Smooth muscle cell (in vitro differentiated cells): ENCODE measurements around the gene FGF19. TPM values are rescaled to one million over a fixed set of nuclear protein-coding genes. Genes with fewer than 3 reads are reported as not detected.
A peak's percentile ranks its signal among the peaks of the same experiment; 100 is the strongest.

Experiments used
- DNase-seq: peaks from one replicate; lab custom pipeline; 2025; ENCODE audit not compliant: unreplicated experiment; lab: John Stamatoyannopoulos, UW
- H2AFZ ChIP-seq: fragments of 200-600 bp; sonication (generic); 2 replicates; pipeline ENCODE4 v1.6.0; 2016; ENCODE audit warnings: antibody characterized with exemption, low read depth, mild to moderate bottlenecking
- H3F3A ChIP-seq: fragments of 200-600 bp; sonication (generic); 2 replicates; pipeline ENCODE4 v1.6.0; 2017; ENCODE audit warnings: antibody characterized with exemption, low read depth
- H3K27ac ChIP-seq: fragments of 200-600 bp; sonication (generic); 2 replicates; pipeline ENCODE4 v1.5.1; 2016; ENCODE audit warnings: low read depth, mild to moderate bottlenecking
- H3K27me3 ChIP-seq: fragments of 200-600 bp; sonication (generic); 2 replicates; pipeline ENCODE4 v1.6.1; 2016; ENCODE audit warnings: low read depth, mild to moderate bottlenecking
- H3K36me3 ChIP-seq: fragments of 200-600 bp; sonication (generic); 2 replicates; pipeline ENCODE4 v1.5.1; 2016; ENCODE audit warnings: low read depth
- H3K4me1 ChIP-seq: fragments of 200-600 bp; sonication (generic); 2 replicates; pipeline ENCODE4 v1.5.1; 2016; ENCODE audit warnings: low read depth
- H3K4me2 ChIP-seq: fragments of 200-600 bp; sonication (generic); 2 replicates; pipeline ENCODE4 v1.6.0; 2016; ENCODE audit warnings: mild to moderate bottlenecking
- H3K4me3 ChIP-seq: fragments of 200-600 bp; sonication (generic); 2 replicates; pipeline ENCODE4 v1.5.1; 2016; ENCODE audit warnings: mild to moderate bottlenecking
- H3K79me2 ChIP-seq: fragments of 200-600 bp; sonication (generic); 2 replicates; pipeline ENCODE4 v1.6.0; 2016; ENCODE audit warnings: low read depth, mild to moderate bottlenecking
- H3K9ac ChIP-seq: fragments of 200-600 bp; sonication (generic); 2 replicates; pipeline ENCODE4 v1.6.0; 2016; ENCODE audit warnings: low read depth
- H3K9me3 ChIP-seq: fragments of 200-600 bp; sonication (generic); replicated peaks from 2 replicates; pipeline ENCODE4 v1.5.1; 2016; ENCODE audit warnings: low read depth
- H4K20me1 ChIP-seq: fragments of 200-600 bp; sonication (generic); 2 replicates; pipeline ENCODE4 v1.6.0; 2016; ENCODE audit warnings: low read depth
- WGBS: methylation state at CpG from one replicate; pipeline ENCODE4 v1.1.7; 2016; ENCODE audit warnings: low lambda C conversion rate; 5-methylcytosine and 5-hydroxymethylcytosine counted together
- polyA plus RNA-seq: library from polyadenylated mRNA; unstranded; fragments of >200 nt; fragmentation: Nextera tagmentation; extraction: Ambion mirVana; gene quantifications from 2 replicates; pipeline ENCODE4 v1.2.1, GENCODE V29; 2016
- total RNA-seq: library from RNA; depleted of rRNA; stranded (reverse); fragments of >200 nt; gene quantifications from 2 replicates; pipeline ENCODE4 v1.2.3, GENCODE V29; 2014
- TF ChIP-seq, protein P1 (sequence below): fragments of 200-600 bp; sonication (generic); IDR thresholded peaks from 2 replicates; pipeline ENCODE4 v1.5.1; 2017; ENCODE audit warnings: borderline replicate concordance, mild to moderate bottlenecking, antibody characterized with exemption; ENCODE audit not compliant: insufficient read depth, poor library complexity, severe bottlenecking

Gene FGF19
- total and polyA plus RNA-seq, 2 experiments from 2014 or later: not detected

DNA sequence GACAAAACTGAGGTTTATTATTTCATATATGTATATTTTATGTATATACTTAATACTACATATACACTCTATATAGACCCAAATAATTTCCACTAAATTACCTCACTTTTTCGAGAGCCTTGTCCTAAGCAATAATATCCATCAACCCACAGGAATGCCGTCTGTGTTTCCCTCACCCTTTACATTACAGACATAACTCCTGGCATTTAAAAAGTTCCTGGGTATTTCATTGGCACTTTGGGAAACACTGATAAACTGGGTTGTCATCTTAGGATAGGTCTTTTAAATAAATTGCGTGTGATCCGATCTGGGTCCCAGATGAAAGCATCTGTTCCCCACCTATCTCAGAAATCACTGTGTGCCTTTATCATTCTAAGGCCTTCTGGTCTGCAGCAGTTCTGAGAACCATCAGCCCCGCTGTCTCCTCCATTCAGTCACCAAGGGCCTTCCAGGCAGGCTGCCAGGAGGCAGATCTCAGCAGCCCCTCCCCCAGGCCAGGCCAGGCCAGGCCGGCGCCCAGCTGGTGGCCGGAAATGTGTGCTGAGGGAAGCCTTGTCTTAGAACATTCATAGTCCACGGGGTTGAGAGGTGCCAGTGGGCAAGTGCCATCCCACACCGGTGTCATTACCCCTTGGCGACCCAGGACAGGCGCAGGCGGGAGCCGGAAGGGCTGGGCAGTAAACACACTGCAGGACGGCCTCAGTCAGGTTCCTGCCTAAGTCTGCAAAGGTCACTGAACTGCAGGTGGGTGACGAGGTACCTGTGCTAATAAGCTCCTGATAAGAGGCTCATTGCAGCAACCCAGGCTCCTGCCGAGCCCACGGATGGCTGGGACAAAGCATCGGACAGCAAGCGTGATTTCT is 3.3 kb downstream of the FGF19 start:
- peaks cover 47% of the 10 kb centered on the region for H3K27me3 ChIP-seq
- H3K79me2 ChIP-seq: no peaks in the 10 kb centered on the region
- DNase-seq: peak; percentile 41
- peaks cover 40% of the 10 kb centered on the region for H3K4me1 ChIP-seq
- no peak overlapping the region for H3K9ac ChIP-seq
- WGBS: 24% methylated on average over 20 of the region's 20 CpGs
- no peaks in the 10 kb centered on the region for H3K36me3 ChIP-seq
- H3K9me3 ChIP-seq: no peaks in the 10 kb centered on the region
- H3K4me2 ChIP-seq: peak overlapping the region; percentile 76
- H3K27ac ChIP-seq: no peak overlapping the region
- no peak overlapping the region for H3K4me3 ChIP-seq
- no peak overlapping the region for H2AFZ ChIP-seq
- TF ChIP-seq, protein P1, sequence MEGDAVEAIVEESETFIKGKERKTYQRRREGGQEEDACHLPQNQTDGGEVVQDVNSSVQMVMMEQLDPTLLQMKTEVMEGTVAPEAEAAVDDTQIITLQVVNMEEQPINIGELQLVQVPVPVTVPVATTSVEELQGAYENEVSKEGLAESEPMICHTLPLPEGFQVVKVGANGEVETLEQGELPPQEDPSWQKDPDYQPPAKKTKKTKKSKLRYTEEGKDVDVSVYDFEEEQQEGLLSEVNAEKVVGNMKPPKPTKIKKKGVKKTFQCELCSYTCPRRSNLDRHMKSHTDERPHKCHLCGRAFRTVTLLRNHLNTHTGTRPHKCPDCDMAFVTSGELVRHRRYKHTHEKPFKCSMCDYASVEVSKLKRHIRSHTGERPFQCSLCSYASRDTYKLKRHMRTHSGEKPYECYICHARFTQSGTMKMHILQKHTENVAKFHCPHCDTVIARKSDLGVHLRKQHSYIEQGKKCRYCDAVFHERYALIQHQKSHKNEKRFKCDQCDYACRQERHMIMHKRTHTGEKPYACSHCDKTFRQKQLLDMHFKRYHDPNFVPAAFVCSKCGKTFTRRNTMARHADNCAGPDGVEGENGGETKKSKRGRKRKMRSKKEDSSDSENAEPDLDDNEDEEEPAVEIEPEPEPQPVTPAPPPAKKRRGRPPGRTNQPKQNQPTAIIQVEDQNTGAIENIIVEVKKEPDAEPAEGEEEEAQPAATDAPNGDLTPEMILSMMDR: no peak
- H4K20me1 ChIP-seq: no peaks in the 10 kb centered on the region
- H3F3A ChIP-seq: no peaks in the 10 kb centered on the region

DNA sequence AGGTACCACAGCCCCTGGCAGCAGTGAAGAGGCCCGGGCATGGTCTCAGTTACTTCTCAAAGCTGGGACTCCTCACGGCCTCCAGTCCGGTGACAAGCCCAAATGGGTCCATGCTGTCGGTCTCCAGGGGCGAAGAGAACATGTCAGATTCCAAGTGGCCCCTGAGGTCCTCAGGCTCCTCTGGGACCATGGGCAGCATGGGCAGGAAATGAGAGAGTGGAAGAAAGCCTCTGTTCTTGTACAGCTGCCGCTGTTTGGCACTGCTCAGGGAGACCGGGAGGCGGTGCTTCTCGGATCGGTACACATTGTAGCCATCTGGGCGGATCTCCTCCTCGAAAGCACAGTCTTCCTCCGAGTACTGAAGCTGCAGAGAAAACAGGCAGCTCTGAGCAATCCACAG is 4.6 kb downstream of the FGF19 start:
- Histone ChIP-seq H3K27ac (no peak overlapping the region), H4K20me1 (no peaks in the 10 kb centered on the region), H3K36me3 (no peaks in the 10 kb centered on the region), H3K9ac (no peak overlapping the region), H3K27me3 (peaks cover 34% of the 10 kb centered on the region), H3F3A (no peaks in the 10 kb centered on the region), H2AFZ (no peak overlapping the region), H3K4me1 (peaks cover 28% of the 10 kb centered on the region), H3K4me3 (no peak overlapping the region), H3K79me2 (no peaks in the 10 kb centered on the region), H3K9me3 (no peaks in the 10 kb centered on the region), H3K4me2 (no peak overlapping the region)
- 90% methylated on average over 13 of the region's 13 CpGs for WGBS
- TF ChIP-seq, protein P1: no peak
- DNase-seq: no peak

DNA sequence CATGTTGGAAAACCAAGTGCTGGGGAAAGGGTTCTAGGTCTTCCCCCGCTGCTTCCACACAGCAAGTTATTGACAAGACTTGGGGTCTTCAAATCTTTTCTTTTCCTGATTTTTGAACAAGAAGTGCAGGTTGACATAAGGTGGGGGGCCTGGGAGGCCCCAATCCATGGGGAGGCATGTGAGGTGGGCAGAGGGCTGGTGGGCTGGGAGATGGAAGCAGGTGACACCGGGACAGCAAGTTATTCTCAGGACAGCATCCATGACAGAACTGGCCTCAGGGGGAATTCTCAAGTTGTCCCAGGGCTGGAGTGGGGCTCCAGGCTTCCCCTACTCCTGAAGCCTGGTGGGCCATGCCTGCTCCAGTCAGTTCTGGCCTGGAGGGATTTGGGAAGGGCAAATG is 5.5 kb downstream of the FGF19 start:
- Histone ChIP-seq H2AFZ (no peak overlapping the region), H3F3A (no peaks in the 10 kb centered on the region), H3K4me3 (no peak overlapping the region), H3K27ac (no peak overlapping the region), H3K27me3 (peaks cover 26% of the 10 kb centered on the region), H4K20me1 (no peaks in the 10 kb centered on the region), H3K36me3 (no peaks in the 10 kb centered on the region), H3K4me1 (peaks cover 22% of the 10 kb centered on the region), H3K9ac (no peak overlapping the region), H3K79me2 (no peaks in the 10 kb centered on the region), H3K4me2 (no peak overlapping the region), H3K9me3 (no peaks in the 10 kb centered on the region)
- DNase-seq: no peak
- WGBS: 88% methylated on average over 2 of the region's 2 CpGs
- TF ChIP-seq, protein P1: no peak

DNA sequence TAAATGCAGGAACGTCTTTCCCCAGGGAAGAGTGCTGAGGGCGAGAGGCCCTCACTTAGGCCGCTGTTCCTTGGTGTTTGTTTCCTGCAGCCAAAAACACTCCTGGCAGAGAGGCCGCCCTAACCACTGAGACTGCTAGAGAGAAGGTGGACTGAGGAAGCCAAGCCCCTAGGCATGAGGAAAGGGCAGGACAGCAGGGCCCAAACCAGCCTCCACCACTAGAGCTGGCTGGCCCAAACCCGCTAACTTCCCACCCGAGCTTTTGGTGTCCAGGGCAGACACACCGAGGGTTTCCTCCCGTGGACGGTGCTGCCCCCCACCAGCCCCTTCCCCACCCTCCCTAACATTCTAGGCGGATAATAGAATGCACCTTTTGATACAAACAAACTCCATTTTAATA is 6.0 kb downstream of the FGF19 start:
- WGBS: 92% methylated on average over 10 of the region's 10 CpGs

More for the DNA sequence above, 6.0 kb downstream of the FGF19 start:
- H2AFZ ChIP-seq: no peak overlapping the region
- H3K9ac ChIP-seq: no peak overlapping the region
- no peak overlapping the region for H3K4me2 ChIP-seq
- TF ChIP-seq, protein P1: no peak
- H3K9me3 ChIP-seq: no peaks in the 10 kb centered on the region
- DNase-seq: no peak
- peaks cover 21% of the 10 kb centered on the region for H3K27me3 ChIP-seq
- no peaks in the 10 kb centered on the region for H3K79me2 ChIP-seq
- no peak overlapping the region for H3K4me3 ChIP-seq
- peaks cover 22% of the 10 kb centered on the region for H3K4me1 ChIP-seq
- H3K27ac ChIP-seq: no peak overlapping the region
- no peaks in the 10 kb centered on the region for H3F3A ChIP-seq
- no peaks in the 10 kb centered on the region for H3K36me3 ChIP-seq
- no peaks in the 10 kb centered on the region for H4K20me1 ChIP-seq
